Uterus (tissue), 2 donors: ENCODE measurements around the gene MSH2.

Experiments used
- POLR2A ChIP-seq, 2 donors: fragments of 450-650 bp; IDR thresholded peaks; one replicate each; pipeline ENCODE4 v1.6.1; 2016; ENCODE audit warnings: antibody characterized with exemption in 2 of 2, mild to moderate bottlenecking in 1 of 2, moderate library complexity in 1 of 2
- TF ChIP-seq, protein P1 (sequence below), 4 experiments: fragments of 200-600 bp in 2 of 4; fragments of 450-650 bp in 2 of 4; sonication (generic) in 2 of 4; IDR thresholded peaks; one replicate each; pipeline ENCODE4 v1.5.1; 2016 to 2019; ENCODE audit warnings: antibody characterized with exemption in 4 of 4, mild to moderate bottlenecking in 2 of 4, moderate library complexity in 1 of 4

- TF ChIP-seq, protein P1, sequence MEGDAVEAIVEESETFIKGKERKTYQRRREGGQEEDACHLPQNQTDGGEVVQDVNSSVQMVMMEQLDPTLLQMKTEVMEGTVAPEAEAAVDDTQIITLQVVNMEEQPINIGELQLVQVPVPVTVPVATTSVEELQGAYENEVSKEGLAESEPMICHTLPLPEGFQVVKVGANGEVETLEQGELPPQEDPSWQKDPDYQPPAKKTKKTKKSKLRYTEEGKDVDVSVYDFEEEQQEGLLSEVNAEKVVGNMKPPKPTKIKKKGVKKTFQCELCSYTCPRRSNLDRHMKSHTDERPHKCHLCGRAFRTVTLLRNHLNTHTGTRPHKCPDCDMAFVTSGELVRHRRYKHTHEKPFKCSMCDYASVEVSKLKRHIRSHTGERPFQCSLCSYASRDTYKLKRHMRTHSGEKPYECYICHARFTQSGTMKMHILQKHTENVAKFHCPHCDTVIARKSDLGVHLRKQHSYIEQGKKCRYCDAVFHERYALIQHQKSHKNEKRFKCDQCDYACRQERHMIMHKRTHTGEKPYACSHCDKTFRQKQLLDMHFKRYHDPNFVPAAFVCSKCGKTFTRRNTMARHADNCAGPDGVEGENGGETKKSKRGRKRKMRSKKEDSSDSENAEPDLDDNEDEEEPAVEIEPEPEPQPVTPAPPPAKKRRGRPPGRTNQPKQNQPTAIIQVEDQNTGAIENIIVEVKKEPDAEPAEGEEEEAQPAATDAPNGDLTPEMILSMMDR (IDR thresholded peaks at IDR 0.05) = no peak
- TF ChIP-seq POLR2A (IDR thresholded peaks at IDR 0.05) = no peak
Measured at GRCh38 chr2:47404356-47404755, 1.4 kb downstream of the MSH2 start.
